Naive thymus-derived CD4-positive, alpha-beta T cell (primary cell): ENCODE measurements around the gene C4BPA. TPM values are rescaled to one million over a fixed set of nuclear protein-coding genes. Genes with fewer than 3 reads are reported as not detected.

Experiments
- ATAC-seq: fragments of 150-1000 bp; cut with Tn5 transposase; 2 replicates; pipeline ENCODE4 v1.10.0; 2021; ENCODE audit warnings: mild to moderate bottlenecking, moderate library complexity
- CTCF ChIA-PET: fragments of 350-600 bp; sonication (Branson Sonifier 250); formaldehyde crosslinking; loops from one replicate; lab custom pipeline; 2021; ENCODE audit warnings: antibody characterized with exemption; lab: Charles Lee
- POLR2A ChIA-PET: fragments of 350-600 bp; sonication (Branson Sonifier 250); formaldehyde crosslinking; loops from one replicate; lab custom pipeline; 2021; ENCODE audit warnings: antibody characterized with exemption, inconsistent platforms; lab: Charles Lee
- DNase-seq, 9 donors: peaks; one replicate each; pipeline versions ENCODE4 v3.0.0 to v3.0.0-alpha.2; 2020 to 2022; ENCODE audit warnings: mixed read lengths in 1 of 9
- H3K27ac ChIP-seq: one replicate; pipeline ENCODE4 v1.7.0; 2013; ENCODE audit warnings: mild to moderate bottlenecking, low read depth, low read length, moderate library complexity
- H3K27me3 ChIP-seq, 2 donors: one replicate each; pipeline ENCODE4 v1.7.0; 2013; ENCODE audit warnings: low read length in 2 of 2, mild to moderate bottlenecking in 2 of 2, moderate library complexity in 2 of 2; ENCODE audit not compliant: control insufficient read depth in 2 of 2, insufficient read depth in 2 of 2
- H3K36me3 ChIP-seq, 3 experiments: 1 replicate in 2 of 3; 2 replicates in 1 of 3; pipeline ENCODE4 v1.7.0; 2013; ENCODE audit warnings: low read length in 3 of 3, mild to moderate bottlenecking in 3 of 3, moderate library complexity in 1 of 3; ENCODE audit not compliant: insufficient read depth in 3 of 3, control insufficient read depth in 2 of 3
- H3K4me1 ChIP-seq, 2 donors: one replicate each; pipeline ENCODE4 v1.7.0; 2013; ENCODE audit warnings: low read length in 2 of 2, mild to moderate bottlenecking in 2 of 2, moderate library complexity in 1 of 2; ENCODE audit not compliant: control insufficient read depth in 2 of 2, insufficient read depth in 2 of 2
- H3K4me3 ChIP-seq: 2 replicates; pipeline ENCODE4 v1.7.0; 2013; ENCODE audit warnings: mild to moderate bottlenecking, low read length
- H3K9me3 ChIP-seq, 3 experiments: 1 replicate in 2 of 3; 2 replicates in 1 of 3; pipeline ENCODE4 v1.7.0; 2013; ENCODE audit warnings: low read length in 3 of 3; ENCODE audit not compliant: control insufficient read depth in 2 of 3
- H3K27ac Mint-ChIP-seq, 9 donors: one replicate each; pipeline ENCODE4 v1.8.0; 2020 to 2022; ENCODE audit warnings: mixed read lengths in 9 of 9, mild to moderate bottlenecking in 8 of 9, moderate library complexity in 5 of 9, inconsistent platforms in 2 of 9
- H3K27me3 Mint-ChIP-seq, 5 donors: one replicate each; pipeline ENCODE4 v1.8.0; 2021 to 2022; ENCODE audit warnings: mixed read lengths in 5 of 5, mild to moderate bottlenecking in 1 of 5
- H3K36me3 Mint-ChIP-seq, 5 donors: one replicate each; pipeline ENCODE4 v1.8.0; 2020 to 2022; ENCODE audit warnings: mixed read lengths in 5 of 5, mild to moderate bottlenecking in 3 of 5, inconsistent platforms in 1 of 5
- H3K4me1 Mint-ChIP-seq, 7 donors: one replicate each; pipeline ENCODE4 v1.8.0; 2020 to 2022; ENCODE audit warnings: mixed read lengths in 7 of 7, mild to moderate bottlenecking in 3 of 7, inconsistent platforms in 1 of 7
- H3K4me3 Mint-ChIP-seq, 10 donors: one replicate each; pipeline ENCODE4 v1.8.0; 2020 to 2022; ENCODE audit warnings: mild to moderate bottlenecking in 10 of 10, mixed read lengths in 10 of 10, moderate library complexity in 6 of 10, inconsistent platforms in 2 of 10
- H3K9me3 Mint-ChIP-seq, 11 donors: one replicate each; pipeline ENCODE4 v1.8.0; 2020 to 2022; ENCODE audit warnings: mixed read lengths in 11 of 11, mild to moderate bottlenecking in 4 of 11, inconsistent platforms in 1 of 11, moderate library complexity in 1 of 11
- intact Hi-C, 2 donors: fragments of 100-400 bp; cut with micrococcal nuclease; formaldehyde crosslinking; loops; one replicate each; pipeline ENCODE4 v1.15.1; 2023
- polyA plus RNA-seq, 2 donors: library from polyadenylated mRNA; unstranded; fragments of 300-500 nt; fragmentation: Illumina TruSeq; gene quantifications; one replicate each; pipeline ENCODE4 v1.2.3, GENCODE V29; 2021
- total RNA-seq, 6 experiments: library from RNA in 5 of 6; stranded (reverse) in 5 of 6; gene quantifications; 1 replicate in 5 of 6; 2 replicates in 1 of 6; pipeline ENCODE4 v1.2.3 and lab custom pipeline; 2021 to 2026

The C4BPA gene
- total and polyA plus RNA-seq, 7 experiments from 2014 or later = not detected

DNA sequence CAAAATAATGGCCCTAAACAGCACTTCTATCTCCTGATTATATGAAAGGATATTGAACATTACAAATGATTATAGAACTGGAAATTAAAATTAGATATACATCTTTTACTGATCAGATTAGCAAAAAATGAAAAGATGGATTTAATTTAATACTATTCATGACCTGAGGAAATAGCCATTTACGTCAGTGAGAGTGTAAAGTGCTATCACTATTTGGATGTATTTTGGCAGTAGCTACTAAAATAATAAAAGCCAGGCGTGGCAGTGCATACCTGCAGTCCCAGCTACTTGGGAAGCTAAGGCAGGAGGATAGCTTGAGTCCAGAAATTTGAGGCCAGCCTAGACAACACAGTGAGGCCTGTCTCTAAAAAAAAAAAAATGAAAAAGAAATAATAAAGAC, 10.1 kb upstream of the C4BPA start:
- Histone ChIP-seq H3K9me3 (no peaks in the 10 kb centered on the region), H3K27me3 (peaks cover 0 to 4% of the 10 kb centered on the region in 2 donors), H3K27ac (no peak overlapping the region), H3K4me1 (peaks cover 0 to 8% of the 10 kb centered on the region in 2 donors), H3K36me3 (no peaks in the 10 kb centered on the region), H3K4me3 (no peak overlapping the region)
- H3K36me3 Mint-ChIP-seq = peaks cover 0 to 24% (median 7%) of the 10 kb centered on the region in 5 donors
- DNase-seq (no peak), ATAC-seq (no peak)
- POLR2A ChIA-PET = interaction anchor here (0.7 kb wide), 1 partner anchor 8 kb away, joined by 3 read pairs; no protein-coding TSS in a partner anchor
- H3K4me3 Mint-ChIP-seq = no peak overlapping the region
- peaks cover 0 to 8% (median 0%) of the 10 kb centered on the region in 5 donors for H3K27me3 Mint-ChIP-seq
- no peaks in the 10 kb centered on the region for H3K9me3 Mint-ChIP-seq
- H3K4me1 Mint-ChIP-seq = peaks cover 3 to 37% (median 14%) of the 10 kb centered on the region in 7 donors
- CTCF ChIA-PET = interaction anchor here (1.1 to 1.2 kb wide), 2 partner anchors 10 to 228 kb away, joined by 3 to 4 read pairs; partner anchors contain the start of gene CD55
- intact Hi-C loops = no loop called here
- no peak overlapping the region for H3K27ac Mint-ChIP-seq

DNA sequence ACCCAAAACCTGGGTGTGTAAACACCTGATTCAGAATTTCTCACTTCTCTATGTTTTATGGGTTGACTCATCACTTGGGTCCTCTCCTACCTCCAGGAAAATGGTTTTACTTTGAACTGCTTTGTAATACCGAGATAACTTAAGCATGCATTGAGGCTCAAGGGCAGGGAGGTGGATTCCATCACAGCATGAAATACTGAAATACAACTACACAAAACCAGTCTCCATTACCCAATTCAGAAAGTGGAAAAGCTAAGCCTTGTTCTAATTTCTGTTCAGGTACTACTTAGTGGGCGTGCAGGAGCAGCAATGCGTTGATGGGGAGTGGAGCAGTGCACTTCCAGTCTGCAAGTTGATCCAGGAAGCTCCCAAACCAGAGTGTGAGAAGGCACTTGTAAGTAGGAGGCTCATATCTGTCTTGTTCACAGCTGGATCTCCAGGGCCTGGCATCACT, 6.1 kb upstream of the C4BPA start:
- Histone ChIP-seq H3K27ac (no peak overlapping the region), H3K36me3 (no peaks in the 10 kb centered on the region), H3K4me1 (no peaks in the 10 kb centered on the region), H3K4me3 (no peak overlapping the region), H3K9me3 (no peaks in the 10 kb centered on the region), H3K27me3 (no peaks in the 10 kb centered on the region)
- intact Hi-C loops = no loop called here
- DNase-seq (peak in 1 of 9 donors; percentile 40), ATAC-seq (no peak)
- Mint-ChIP-seq H3K4me3 (peak overlapping the region in 1 of 10 donors; percentile 28), H3K27ac (peak overlapping the region in 1 of 9 donors; percentile 60), H3K9me3 (peaks cover 0 to 7% (median 0%) of the 10 kb centered on the region in 11 donors), H3K36me3 (peaks cover 0 to 37% (median 7%) of the 10 kb centered on the region in 5 donors), H3K4me1 (peaks cover 0 to 21% (median 0%) of the 10 kb centered on the region in 7 donors), H3K27me3 (peaks cover 0 to 11% (median 7%) of the 10 kb centered on the region in 5 donors)
- ChIA-PET CTCF (no interaction called here), POLR2A (no interaction called here)

DNA sequence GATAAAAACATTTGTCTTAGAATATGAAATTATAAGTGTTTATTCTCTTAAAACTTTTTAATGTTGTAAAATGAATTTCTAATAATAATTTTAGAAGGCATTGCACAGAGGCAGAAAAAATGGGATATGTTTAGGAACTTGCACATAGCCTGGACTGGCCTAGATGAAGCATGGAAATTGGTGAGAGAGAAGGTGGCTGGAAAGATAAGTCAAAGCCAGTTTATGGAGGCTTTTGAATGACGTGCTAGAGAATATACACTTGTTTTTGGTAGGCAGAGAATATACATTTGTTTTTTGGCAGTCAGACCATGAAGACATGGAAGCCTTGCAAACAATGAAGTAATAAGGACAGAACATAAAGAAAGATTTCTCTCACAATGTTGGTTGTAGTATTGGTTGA, 2.3 kb upstream of the C4BPA start:
- peaks cover 0 to 12% (median 5%) of the 10 kb centered on the region in 5 donors for H3K27me3 Mint-ChIP-seq
- CTCF ChIA-PET = no interaction called here
- H3K27me3 ChIP-seq = no peaks in the 10 kb centered on the region

DNA sequence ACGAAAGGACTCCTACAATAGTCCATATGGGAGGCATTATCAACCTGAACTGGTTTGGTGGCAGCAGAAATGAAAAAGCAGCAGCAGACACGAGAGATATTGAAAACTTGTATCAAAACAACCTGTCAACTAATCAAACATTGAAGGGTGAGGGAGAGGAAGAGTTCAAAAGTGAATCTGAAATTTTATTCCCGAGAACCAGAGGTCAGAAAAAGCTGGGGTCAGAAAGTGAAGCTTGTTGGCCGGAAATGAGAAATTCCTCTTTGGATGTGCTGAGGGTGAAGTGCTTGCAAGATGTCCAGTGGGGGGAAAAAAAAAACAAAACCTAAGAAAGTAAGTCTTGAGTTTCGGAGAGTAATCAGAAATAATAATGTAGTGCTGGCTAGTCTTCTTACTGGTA, 1.9 kb upstream of the C4BPA start:
- peaks cover 0 to 9% (median 0%) of the 10 kb centered on the region in 7 donors for H3K4me1 Mint-ChIP-seq

More for the DNA sequence above, 2.3 kb upstream of the C4BPA start:
- Mint-ChIP-seq H3K4me1 (peaks cover 0 to 10% (median 0%) of the 10 kb centered on the region in 7 donors), H3K9me3 (peaks cover 0 to 7% (median 0%) of the 10 kb centered on the region in 11 donors), H3K36me3 (peaks cover 0 to 25% (median 0%) of the 10 kb centered on the region in 5 donors), H3K4me3 (no peak overlapping the region), H3K27ac (no peak overlapping the region)
- DNase-seq (no peak), ATAC-seq (no peak)
- intact Hi-C loops = no loop called here
- H3K27ac ChIP-seq = no peak overlapping the region
- H3K9me3 ChIP-seq = no peaks in the 10 kb centered on the region
- H3K4me3 ChIP-seq = no peak overlapping the region
- no peaks in the 10 kb centered on the region for H3K36me3 ChIP-seq
- H3K4me1 ChIP-seq = no peaks in the 10 kb centered on the region
- POLR2A ChIA-PET = no interaction called here

DNA sequence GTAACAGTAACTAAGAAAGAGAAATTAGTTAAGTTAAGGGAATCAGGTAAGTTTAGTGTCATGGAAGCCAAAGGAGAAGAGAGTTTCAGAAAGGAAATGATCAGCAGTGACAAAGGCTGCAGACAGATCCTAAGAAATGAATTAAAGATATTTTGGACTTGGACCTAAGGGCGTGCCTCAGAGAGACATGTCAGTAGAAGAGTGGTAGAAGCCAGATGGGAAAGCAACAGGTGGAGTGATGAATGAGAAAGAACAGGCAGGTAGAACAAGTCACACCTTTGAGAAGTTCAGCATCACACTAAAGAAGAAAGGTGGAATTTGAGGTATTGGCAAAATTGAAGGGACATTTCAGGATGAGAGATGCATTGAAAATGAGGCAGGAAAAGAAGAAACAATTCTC, 1.4 kb upstream of the C4BPA start:
- DNase-seq = no peak
- H3K4me3 Mint-ChIP-seq = no peak overlapping the region
- Histone ChIP-seq H3K9me3 (no peaks in the 10 kb centered on the region), H3K36me3 (no peaks in the 10 kb centered on the region), H3K27me3 (no peaks in the 10 kb centered on the region), H3K4me3 (no peak overlapping the region), H3K27ac (no peak overlapping the region), H3K4me1 (no peaks in the 10 kb centered on the region)
- peaks cover 0 to 7% (median 0%) of the 10 kb centered on the region in 11 donors for H3K9me3 Mint-ChIP-seq
- peaks cover 0 to 23% (median 0%) of the 10 kb centered on the region in 5 donors for H3K36me3 Mint-ChIP-seq
- ATAC-seq = no peak
- H3K27ac Mint-ChIP-seq = no peak overlapping the region
- peaks cover 0 to 17% (median 5%) of the 10 kb centered on the region in 5 donors for H3K27me3 Mint-ChIP-seq
- POLR2A ChIA-PET = no interaction called here
- intact Hi-C loops = no loop called here
- peaks cover 0 to 6% (median 0%) of the 10 kb centered on the region in 7 donors for H3K4me1 Mint-ChIP-seq
- CTCF ChIA-PET = no interaction called here

More for the DNA sequence above, 1.9 kb upstream of the C4BPA start:
- H3K4me3 Mint-ChIP-seq = no peak overlapping the region
- Histone ChIP-seq H3K27me3 (no peaks in the 10 kb centered on the region), H3K9me3 (no peaks in the 10 kb centered on the region), H3K4me3 (no peak overlapping the region), H3K27ac (no peak overlapping the region), H3K36me3 (no peaks in the 10 kb centered on the region), H3K4me1 (no peaks in the 10 kb centered on the region)
- H3K36me3 Mint-ChIP-seq = peaks cover 0 to 25% (median 0%) of the 10 kb centered on the region in 5 donors
- CTCF ChIA-PET = no interaction called here
- H3K27me3 Mint-ChIP-seq = peaks cover 0 to 15% (median 5%) of the 10 kb centered on the region in 5 donors
- ATAC-seq (no peak), DNase-seq (no peak)
- intact Hi-C loops = no loop called here
- H3K9me3 Mint-ChIP-seq = peaks cover 0 to 7% (median 0%) of the 10 kb centered on the region in 11 donors
- POLR2A ChIA-PET = no interaction called here
- H3K27ac Mint-ChIP-seq = no peak overlapping the region

- H3K36me3 ChIP-seq = no peaks in the 10 kb centered on the region
- no peak overlapping the region for H3K4me3 ChIP-seq
- Mint-ChIP-seq H3K9me3 (no peaks in the 10 kb centered on the region), H3K36me3 (no peaks in the 10 kb centered on the region), H3K27ac (no peak overlapping the region), H3K27me3 (peaks cover 3 to 40% (median 4%) of the 10 kb centered on the region in 5 donors), H3K4me1 (no peaks in the 10 kb centered on the region), H3K4me3 (no peak overlapping the region)
- ATAC-seq (no peak), DNase-seq (no peak)
- POLR2A ChIA-PET = interaction anchor here (0.9 kb wide), 1 partner anchor 213 kb away, joined by 3 read pairs; the partner anchor contains the start of gene CD55
- H3K4me1 ChIP-seq = no peaks in the 10 kb centered on the region
- no peak overlapping the region for H3K27ac ChIP-seq
- intact Hi-C loops = no loop called here
- H3K9me3 ChIP-seq = no peaks in the 10 kb centered on the region
- H3K27me3 ChIP-seq = no peaks in the 10 kb centered on the region
- CTCF ChIA-PET = no interaction called here
Observed at GRCh38 chr1:207109004-207109403, 5.0 kb downstream of the C4BPA start.
